OCI-LY1 (cell line): ENCODE data around the gene LRRC8D.
"Not testable (repeated sequence)": the region's sequence is repeated elsewhere in the genome, so short reads cannot be mapped to it uniquely, and the experiment has no call there.

Experiments used
- EZH2 ChIP-seq: fragments of 200-600 bp; sonication (generic), shearing (Covaris generic); IDR thresholded peaks from 2 replicates; pipeline ENCODE4 v1.8.0; 2017; ENCODE audit warnings: borderline replicate concordance, mixed run types, mild to moderate bottlenecking, antibody characterized with exemption, low read length, moderate library complexity, mixed read lengths
- TF ChIP-seq, protein P1 (sequence below): fragments of 200-600 bp; sonication (generic), shearing (Covaris generic); IDR thresholded peaks from 2 replicates; pipeline ENCODE4 v1.5.1; 2017; ENCODE audit warnings: mild to moderate bottlenecking, antibody characterized with exemption, low read length, moderate library complexity, mixed read lengths

DNA sequence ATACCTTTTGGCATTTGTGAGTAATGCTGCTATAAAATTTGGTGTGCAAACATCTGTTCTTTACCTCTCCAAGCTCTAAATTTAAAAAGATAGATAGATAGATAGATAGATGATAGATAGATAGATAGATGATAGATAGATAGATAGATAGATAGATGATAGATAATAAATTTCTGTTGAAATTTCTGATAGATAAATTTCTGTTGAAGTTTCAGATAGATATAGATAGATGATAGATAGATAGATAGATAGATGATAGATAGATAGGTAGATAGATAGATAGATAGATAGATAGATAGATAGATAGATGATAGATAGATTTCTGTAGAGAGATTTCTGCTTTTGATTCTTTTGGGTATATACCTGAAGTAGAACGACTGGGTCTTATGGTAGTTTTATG, 44.7 kb upstream of the LRRC8D start:
- not testable (repeated sequence) for TF ChIP-seq EZH2
- TF ChIP-seq, protein P1, sequence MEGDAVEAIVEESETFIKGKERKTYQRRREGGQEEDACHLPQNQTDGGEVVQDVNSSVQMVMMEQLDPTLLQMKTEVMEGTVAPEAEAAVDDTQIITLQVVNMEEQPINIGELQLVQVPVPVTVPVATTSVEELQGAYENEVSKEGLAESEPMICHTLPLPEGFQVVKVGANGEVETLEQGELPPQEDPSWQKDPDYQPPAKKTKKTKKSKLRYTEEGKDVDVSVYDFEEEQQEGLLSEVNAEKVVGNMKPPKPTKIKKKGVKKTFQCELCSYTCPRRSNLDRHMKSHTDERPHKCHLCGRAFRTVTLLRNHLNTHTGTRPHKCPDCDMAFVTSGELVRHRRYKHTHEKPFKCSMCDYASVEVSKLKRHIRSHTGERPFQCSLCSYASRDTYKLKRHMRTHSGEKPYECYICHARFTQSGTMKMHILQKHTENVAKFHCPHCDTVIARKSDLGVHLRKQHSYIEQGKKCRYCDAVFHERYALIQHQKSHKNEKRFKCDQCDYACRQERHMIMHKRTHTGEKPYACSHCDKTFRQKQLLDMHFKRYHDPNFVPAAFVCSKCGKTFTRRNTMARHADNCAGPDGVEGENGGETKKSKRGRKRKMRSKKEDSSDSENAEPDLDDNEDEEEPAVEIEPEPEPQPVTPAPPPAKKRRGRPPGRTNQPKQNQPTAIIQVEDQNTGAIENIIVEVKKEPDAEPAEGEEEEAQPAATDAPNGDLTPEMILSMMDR, result not testable (repeated sequence)
